SK-N-MC (cell line): ENCODE data around the gene SCAF1.

Source experiments
- DNase-seq: peaks from one replicate; pipeline ENCODE4 v3.0.0-alpha.2; 2011; ENCODE audit warnings: low read depth, low spot score
- H3K27ac ChIP-seq: fragments of 200-600 bp; sonication (generic); 2 replicates; pipeline ENCODE4 v1.5.1; 2016; ENCODE audit warnings: mixed run types
- H3K36me3 ChIP-seq: fragments of 200-600 bp; sonication (generic); 2 replicates; pipeline ENCODE4 v1.6.1; 2017; ENCODE audit warnings: antibody characterized with exemption, low read length, mixed read lengths; ENCODE audit not compliant: insufficient read depth
- H3K4me3 ChIP-seq: fragments of 200-600 bp; sonication (generic); 2 replicates; pipeline ENCODE4 v1.5.1; 2016
- H3K9ac ChIP-seq: fragments of 200-600 bp; sonication (generic); 2 replicates; pipeline ENCODE4 v1.8.0; 2017; ENCODE audit warnings: mixed run types, mixed read lengths; ENCODE audit not compliant: insufficient read length
- H3K9me3 ChIP-seq: fragments of 200-600 bp; sonication (generic); 2 replicates; pipeline ENCODE4 v1.6.1; 2017; ENCODE audit warnings: low read depth, mild to moderate bottlenecking, antibody characterized with exemption, low read length, moderate library complexity, mixed read lengths
- EZH2 ChIP-seq: fragments of 200-600 bp; sonication (generic); IDR thresholded peaks from one replicate; pipeline ENCODE4 v1.6.1; 2017; ENCODE audit warnings: antibody characterized with exemption
- FOXP2 ChIP-seq: optimal IDR thresholded peaks from 2 replicates; pipeline ENCODE3; 2011; ENCODE audit warnings: mild to moderate bottlenecking, moderate library complexity; ENCODE audit not compliant: insufficient read depth; ENCODE audit errors: extremely low read length, control extremely low read depth
- POLR2AphosphoS5 ChIP-seq: IDR thresholded peaks from 2 replicates; pipeline ENCODE4 v1.6.1; 2012; ENCODE audit warnings: mild to moderate bottlenecking, low read depth, low read length, borderline replicate concordance

The SCAF1 gene

DNA sequence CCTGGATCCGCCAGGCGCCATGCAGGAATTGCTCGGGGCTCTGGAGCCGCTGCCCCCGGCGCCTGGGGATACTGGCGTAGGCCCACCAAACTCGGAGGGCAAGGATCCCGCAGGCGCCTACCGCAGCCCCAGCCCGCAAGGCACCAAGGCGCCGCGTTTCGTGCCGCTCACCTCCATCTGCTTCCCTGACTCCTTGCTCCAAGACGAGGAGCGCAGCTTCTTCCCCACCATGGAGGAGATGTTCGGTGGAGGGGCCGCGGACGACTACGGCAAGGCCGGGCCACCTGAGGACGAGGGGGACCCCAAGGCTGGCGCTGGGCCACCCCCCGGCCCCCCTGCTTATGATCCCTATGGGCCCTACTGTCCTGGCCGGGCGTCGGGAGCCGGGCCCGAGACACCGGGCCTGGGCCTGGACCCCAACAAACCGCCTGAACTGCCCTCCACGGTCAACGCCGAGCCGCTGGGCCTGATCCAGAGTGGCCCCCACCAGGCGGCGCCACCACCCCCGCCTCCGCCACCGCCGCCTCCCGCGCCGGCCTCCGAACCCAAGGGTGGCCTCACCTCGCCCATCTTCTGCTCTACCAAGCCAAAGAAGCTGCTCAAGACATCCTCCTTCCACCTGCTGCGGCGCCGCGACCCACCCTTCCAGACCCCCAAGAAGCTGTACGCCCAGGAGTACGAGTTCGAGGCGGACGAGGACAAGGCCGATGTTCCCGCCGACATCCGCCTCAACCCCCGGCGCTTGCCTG lies 44.9 kb upstream of the SCAF1 start:
- TF ChIP-seq POLR2AphosphoS5 (no peak), FOXP2 (no peak), EZH2 (no peak)
- peaks cover 75% of the 10 kb centered on the region for H3K36me3 ChIP-seq
- H3K4me3 ChIP-seq, result no peak overlapping the region
- H3K9ac ChIP-seq, result no peak overlapping the region
- no peaks in the 10 kb centered on the region for H3K9me3 ChIP-seq
- DNase-seq, result no peak
- no peak overlapping the region for H3K27ac ChIP-seq

DNA sequence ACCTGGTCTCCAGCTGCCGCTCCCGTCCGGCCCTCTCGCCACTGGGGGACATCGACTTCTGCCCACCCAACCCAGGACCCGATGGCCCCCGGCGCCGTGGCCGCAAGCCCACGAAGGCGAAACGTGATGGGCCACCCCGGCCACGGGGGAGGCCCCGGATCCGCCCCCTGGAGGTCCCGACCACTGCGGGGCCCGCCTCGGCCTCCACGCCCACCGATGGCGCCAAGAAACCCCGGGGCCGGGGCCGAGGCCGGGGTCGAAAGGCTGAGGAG lies 44.4 kb upstream of the SCAF1 start:
- no peak overlapping the region for H3K9ac ChIP-seq
- H3K36me3 ChIP-seq, result peaks cover 79% of the 10 kb centered on the region
- H3K4me3 ChIP-seq, result no peak overlapping the region

DNA sequence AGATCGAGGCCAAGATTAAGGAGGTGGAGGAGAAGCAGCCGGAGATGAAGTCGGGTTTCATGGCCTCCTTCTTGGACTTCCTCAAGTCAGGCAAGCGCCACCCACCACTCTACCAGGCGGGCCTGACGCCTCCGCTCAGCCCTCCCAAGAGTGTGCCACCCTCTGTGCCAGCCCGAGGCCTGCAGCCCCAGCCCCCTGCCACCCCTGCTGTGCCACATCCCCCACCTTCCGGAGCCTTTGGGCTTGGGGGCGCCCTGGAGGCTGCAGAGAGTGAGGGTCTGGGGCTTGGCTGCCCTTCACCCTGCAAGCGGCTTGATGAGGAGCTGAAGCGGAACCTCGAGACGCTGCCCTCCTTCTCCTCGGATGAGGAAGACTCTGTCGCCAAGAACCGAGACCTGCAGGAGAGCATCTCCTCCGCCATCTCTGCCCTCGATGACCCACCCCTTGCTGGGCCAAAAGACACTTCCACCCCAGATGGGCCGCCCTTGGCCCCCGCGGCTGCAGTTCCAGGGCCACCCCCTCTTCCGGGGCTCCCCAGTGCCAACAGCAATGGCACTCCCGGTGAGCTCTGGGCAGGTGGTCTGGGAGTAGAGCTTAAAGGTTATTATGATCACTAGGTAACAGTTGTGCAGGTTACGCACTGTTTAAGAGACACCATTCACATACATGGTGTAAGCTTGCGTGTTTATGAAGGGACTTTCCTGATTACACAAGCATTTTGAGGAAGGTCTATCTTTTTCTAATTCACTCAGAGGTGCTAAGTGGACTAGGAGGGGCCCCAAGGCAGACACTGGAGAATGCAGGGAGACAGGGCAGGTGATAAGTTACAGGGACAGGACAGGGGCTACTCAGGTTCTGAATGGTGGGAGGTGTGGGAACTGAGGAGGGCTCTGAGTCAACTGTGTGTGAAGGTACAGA lies 42.4 kb upstream of the SCAF1 start:
- no peak for DNase-seq
- H3K36me3 ChIP-seq, result peaks cover 84% of the 10 kb centered on the region
- H3K9me3 ChIP-seq, result no peaks in the 10 kb centered on the region
- H3K9ac ChIP-seq, result no peak overlapping the region
- no peak overlapping the region for H3K27ac ChIP-seq
- no peak overlapping the region for H3K4me3 ChIP-seq
- TF ChIP-seq EZH2, result no peak
- no peak for TF ChIP-seq FOXP2
- no peak for TF ChIP-seq POLR2AphosphoS5

More for the DNA sequence above, 44.4 kb upstream of the SCAF1 start:
- no peak overlapping the region for H3K27ac ChIP-seq
- no peak for DNase-seq
- H3K9me3 ChIP-seq, result no peaks in the 10 kb centered on the region
- TF ChIP-seq EZH2 (no peak), POLR2AphosphoS5 (no peak), FOXP2 (no peak)

DNA sequence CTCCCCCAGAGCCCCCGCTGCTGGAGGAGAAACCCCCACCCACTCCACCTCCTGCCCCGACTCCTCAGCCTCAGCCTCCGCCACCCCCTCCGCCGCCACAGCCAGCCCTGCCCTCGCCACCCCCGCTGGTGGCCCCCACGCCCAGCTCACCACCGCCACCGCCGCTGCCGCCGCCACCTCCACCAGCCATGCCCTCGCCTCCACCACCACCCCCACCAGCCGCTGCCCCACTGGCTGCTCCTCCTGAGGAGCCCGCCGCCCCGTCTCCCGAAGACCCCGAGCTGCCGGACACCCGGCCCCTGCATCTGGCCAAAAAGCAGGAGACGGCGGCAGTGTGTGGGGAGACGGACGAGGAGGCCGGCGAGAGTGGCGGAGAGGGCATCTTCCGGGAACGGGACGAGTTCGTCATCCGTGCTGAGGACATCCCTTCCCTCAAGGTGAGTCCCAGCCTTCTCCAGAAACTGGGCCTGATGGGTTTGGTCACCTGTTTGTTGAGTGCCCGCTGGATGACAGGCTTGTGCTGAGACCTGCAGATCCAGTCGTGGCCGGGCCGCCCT lies 40.4 kb upstream of the SCAF1 start:
- Histone ChIP-seq H3K36me3 (peaks cover 82% of the 10 kb centered on the region), H3K9me3 (no peaks in the 10 kb centered on the region), H3K9ac (no peak overlapping the region), H3K27ac (no peak overlapping the region), H3K4me3 (no peak overlapping the region)
- no peak for DNase-seq
- TF ChIP-seq EZH2 (no peak), POLR2AphosphoS5 (no peak), FOXP2 (no peak)

DNA sequence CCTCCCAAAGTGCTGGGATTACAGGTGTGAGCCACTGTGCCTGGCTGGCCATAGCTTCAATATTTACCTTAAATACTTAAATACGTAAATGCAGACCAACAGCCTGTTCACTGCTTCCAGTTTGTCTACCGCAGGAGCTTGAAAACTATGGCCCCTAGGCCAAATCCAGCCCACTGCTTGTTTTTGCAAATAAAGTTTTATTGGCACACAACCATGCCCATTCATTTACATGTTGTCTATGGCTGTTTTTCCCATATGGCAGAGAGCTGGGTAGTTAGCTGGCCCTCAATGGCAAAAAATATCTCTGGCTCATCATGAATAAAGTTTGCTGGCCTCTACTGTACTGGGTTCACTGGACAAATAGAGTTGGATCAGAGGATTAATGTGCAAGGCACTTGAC lies 39.2 kb upstream of the SCAF1 start:
- no peak overlapping the region for H3K27ac ChIP-seq
- no peak overlapping the region for H3K4me3 ChIP-seq
- TF ChIP-seq POLR2AphosphoS5 (no peak), EZH2 (no peak), FOXP2 (no peak)
- H3K9me3 ChIP-seq, result no peaks in the 10 kb centered on the region
- peaks cover 83% of the 10 kb centered on the region for H3K36me3 ChIP-seq
- H3K9ac ChIP-seq, result no peak overlapping the region
- DNase-seq, result no peak

DNA sequence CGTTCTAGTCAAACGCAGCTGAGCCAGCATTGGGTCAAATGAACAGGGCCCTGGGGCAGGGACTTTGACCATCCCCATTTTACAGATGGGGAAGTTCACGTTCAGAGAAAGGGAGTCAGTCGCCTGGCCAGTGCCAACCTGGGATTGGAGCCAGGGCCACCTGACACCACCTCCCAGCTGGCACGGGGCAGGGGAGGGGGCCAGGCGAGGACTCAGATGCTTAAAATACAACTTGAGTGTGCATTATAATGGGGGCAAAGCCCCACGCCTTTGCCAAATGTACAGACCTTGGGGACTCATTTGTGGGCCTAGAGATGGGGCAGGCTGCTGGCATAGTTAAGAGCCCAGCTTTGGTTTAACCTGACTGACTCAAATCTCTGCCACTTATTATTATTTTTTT lies 36.4 kb upstream of the SCAF1 start:
- Histone ChIP-seq H3K27ac (no peak overlapping the region), H3K9ac (no peak overlapping the region), H3K36me3 (peaks cover 76% of the 10 kb centered on the region), H3K9me3 (no peaks in the 10 kb centered on the region), H3K4me3 (no peak overlapping the region)
- DNase-seq, result no peak
- TF ChIP-seq POLR2AphosphoS5 (no peak), EZH2 (no peak), FOXP2 (no peak)

DNA sequence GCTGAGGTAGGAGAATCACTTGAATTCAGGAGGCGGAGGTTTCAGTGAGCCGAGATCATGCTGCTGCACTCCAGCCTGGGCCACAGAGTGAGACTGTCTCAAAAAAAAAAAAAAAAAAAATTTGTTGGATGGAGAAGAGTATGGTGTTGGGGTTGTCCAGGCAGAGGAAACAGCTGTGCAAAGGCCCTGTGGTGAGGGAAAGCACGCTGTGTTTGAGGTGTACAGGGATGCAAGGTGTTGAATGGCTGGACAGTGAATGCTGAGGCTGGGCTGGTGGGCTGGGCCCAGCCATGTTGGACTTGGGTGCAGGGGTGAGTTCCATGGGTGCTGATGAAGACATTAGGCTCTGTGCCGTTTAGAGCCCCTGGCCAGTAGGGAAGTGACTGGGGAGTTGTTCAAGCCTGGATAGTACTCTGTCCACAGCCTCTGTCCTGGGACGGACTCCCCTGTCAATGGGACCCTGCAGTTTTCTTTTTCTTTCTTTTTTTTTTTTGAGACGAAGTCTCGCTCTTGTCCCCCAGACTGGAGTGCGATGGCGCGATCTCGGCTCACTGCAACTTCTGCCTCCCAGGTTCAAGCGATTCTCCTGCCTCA lies 32.4 kb upstream of the SCAF1 start:
- Histone ChIP-seq H3K36me3 (peaks cover 62% of the 10 kb centered on the region), H3K27ac (no peak overlapping the region), H3K4me3 (no peak overlapping the region), H3K9me3 (no peaks in the 10 kb centered on the region), H3K9ac (no peak overlapping the region)
- DNase-seq, result no peak
- no peak for TF ChIP-seq FOXP2
- no peak for TF ChIP-seq POLR2AphosphoS5
- TF ChIP-seq EZH2, result no peak

DNA sequence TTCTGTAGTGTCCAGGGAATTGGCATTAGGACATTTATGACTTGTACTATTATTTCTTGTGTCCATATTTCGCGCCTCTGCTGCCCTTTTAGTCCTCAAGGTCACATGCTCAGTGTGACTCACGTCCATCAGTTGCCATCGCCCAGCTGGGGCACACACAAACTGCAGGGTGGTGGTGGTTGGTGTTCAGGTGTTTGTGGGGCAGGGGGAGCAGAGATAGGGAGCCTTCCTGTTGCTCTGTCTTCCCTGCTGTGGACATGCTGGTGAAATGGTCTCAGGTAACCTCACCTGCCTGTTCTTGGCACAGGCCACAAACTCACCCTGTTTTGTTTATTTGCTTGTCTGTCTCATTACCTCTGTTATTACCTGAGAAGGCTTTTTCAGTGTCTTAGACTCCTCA lies 28.6 kb upstream of the SCAF1 start:
- Histone ChIP-seq H3K27ac (no peak overlapping the region), H3K9me3 (no peaks in the 10 kb centered on the region), H3K36me3 (peaks cover 68% of the 10 kb centered on the region), H3K9ac (no peak overlapping the region), H3K4me3 (no peak overlapping the region)
- no peak for DNase-seq
- no peak for TF ChIP-seq EZH2
- no peak for TF ChIP-seq FOXP2
- TF ChIP-seq POLR2AphosphoS5, result no peak
